ENCODE measurements around the gene SH3GL3. TPM values are rescaled to one million over a fixed set of nuclear protein-coding genes. Genes with fewer than 3 reads are reported as not detected.

SH3GL3 gene
- total and polyA plus RNA-seq, 2 of the 8 experiments (the other 6 are each of a cell fraction or from before 2014, with no cell fraction given): 14.1 to 19.1 TPM

DNA sequence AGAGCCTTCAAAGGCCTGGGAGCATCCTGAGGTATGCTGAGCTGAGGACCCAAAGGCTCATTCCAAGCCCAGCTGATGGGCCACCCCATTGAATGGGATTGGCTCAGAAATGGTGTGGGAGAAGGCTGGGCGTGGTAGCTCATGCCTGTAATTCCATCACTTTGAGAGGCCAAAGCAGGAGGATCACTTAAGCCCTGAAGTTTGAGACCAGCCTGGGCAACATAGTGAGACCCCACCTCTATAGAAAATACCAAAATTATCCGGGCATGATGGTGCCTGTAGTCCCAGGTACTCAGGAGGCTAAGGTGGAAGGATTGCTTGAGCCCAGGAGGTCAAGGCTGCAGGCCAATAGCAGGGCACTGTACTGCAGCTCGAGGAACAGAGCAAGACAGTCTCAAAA is 163.0 kb downstream of the SH3GL3 start:
- no peaks in the 10 kb centered on the region for H3K23me2 ChIP-seq (ENCODE audit: low read depth, low read length)
- DNase-seq (ENCODE audit: low read depth in 1 of 2, low spot score in 2 of 2) (no peak), FAIRE-seq (no peak)
- no peak overlapping the region for H3K4ac ChIP-seq (replicated peaks; ENCODE audit: insufficient read length, low read depth, low read length)
- no peak overlapping the region for H3K18ac ChIP-seq (ENCODE audit: extremely low read depth, low read length)
- H2BK12ac ChIP-seq (ENCODE audit: low read depth, low read length): no peak overlapping the region
- no peak overlapping the region for H2BK120ac ChIP-seq (replicated peaks; ENCODE audit: low read depth, low read length)
- no peak overlapping the region for H3K4me3 ChIP-seq (ENCODE audit: extremely low read depth in 1 of 4, insufficient read depth in 2 of 4, low read depth in 3 of 4, low read length in 4 of 4)
- H3K27ac ChIP-seq (ENCODE audit: low read depth, low read length): no peak overlapping the region
- H2AFZ ChIP-seq (ENCODE audit: low read length): no peak overlapping the region
- no peak overlapping the region for H4K91ac ChIP-seq (replicated peaks; ENCODE audit: insufficient read length, low read length)
- no peak overlapping the region for H2BK15ac ChIP-seq (ENCODE audit: low read length)
- H2BK5ac ChIP-seq (ENCODE audit: low read depth, low read length): no peak overlapping the region
- H3K36me3 ChIP-seq (ENCODE audit: control insufficient read depth in 2 of 4, insufficient read depth in 4 of 4, low read length in 3 of 4): no peaks in the 10 kb centered on the region
- H3K9ac ChIP-seq (replicated peaks in 1 of 4; ENCODE audit: extremely low read depth in 1 of 4, low read depth in 3 of 4, low read length in 3 of 4): no peak overlapping the region
- H2AK5ac ChIP-seq (ENCODE audit: low read depth, low read length): no peak overlapping the region
- H4K8ac ChIP-seq (ENCODE audit: extremely low read depth, insufficient read depth, low read length): no peak overlapping the region
- H3K4me1 ChIP-seq (replicated peaks in 1 of 4; ENCODE audit: control insufficient read depth in 3 of 4, insufficient read depth in 4 of 4, low read length in 3 of 4): no peaks in the 10 kb centered on the region
- H3K14ac ChIP-seq (ENCODE audit: insufficient read length): no peak overlapping the region
- no peak overlapping the region for H3K4me2 ChIP-seq (ENCODE audit: insufficient read depth in 1 of 2, low read depth in 2 of 2, low read length in 2 of 2)
- H3K23ac ChIP-seq (ENCODE audit: insufficient read length): no peak overlapping the region
- no peaks in the 10 kb centered on the region for H3K79me1 ChIP-seq (ENCODE audit: low read depth, low read length)
- 92% methylated on average over 3 of the region's 3 CpGs; no CpG with 5 or more reads in 1 of the 2 experiments for WGBS, 2 experiments (ENCODE audit: extremely low coverage in 1 of 2, insufficient coverage in 1 of 2, insufficient read length in 1 of 2, insufficient replicate concordance in 2 of 2, low coverage in 1 of 2, low lambda C conversion rate in 2 of 2, missing lambda C conversion rate in 1 of 2)
- H2BK20ac ChIP-seq (ENCODE audit: low read length): no peak overlapping the region
- no peak overlapping the region for H3K56ac ChIP-seq (replicated peaks; ENCODE audit: insufficient read length, low read depth, low read length)
- no peaks in the 10 kb centered on the region for H4K20me1 ChIP-seq (replicated peaks in 1 of 2; ENCODE audit: control insufficient read depth in 1 of 2, insufficient read depth in 2 of 2, low read length in 2 of 2)
- ChIA-PET POLR2A (ENCODE audit: partially characterized antibody) (no interaction called here), CTCF (ENCODE audit: partially characterized antibody) (interaction anchor here (0.9 kb wide), 1 partner anchor 8 kb away, joined by 3 read pairs; no protein-coding TSS in a partner anchor)
- H4K5ac ChIP-seq (ENCODE audit: insufficient read length, low read depth, low read length): no peak overlapping the region
- no peaks in the 10 kb centered on the region for H3K27me3 ChIP-seq (replicated peaks in 1 of 4; ENCODE audit: control insufficient read depth in 3 of 4, extremely low read depth in 1 of 4, insufficient read depth in 3 of 4, low read length in 3 of 4)
- H3K79me2 ChIP-seq (ENCODE audit: control insufficient read depth in 1 of 2, insufficient read depth in 2 of 2, low read length in 2 of 2): no peaks in the 10 kb centered on the region
- no peaks in the 10 kb centered on the region for H3K9me3 ChIP-seq (ENCODE audit: insufficient read depth in 2 of 2, low read depth in 1 of 2, low read length in 1 of 2)
- TF ChIP-seq BRCA1 (IDR thresholded peaks at IDR 0.05; ENCODE audit: low read depth, low read length) (no peak), FOSL1 (IDR thresholded peaks at IDR 0.05; ENCODE audit: insufficient read depth, low read depth, low read length) (no peak), CBX8 (IDR thresholded peaks at IDR 0.05; ENCODE audit: borderline replicate concordance, low read depth, low read length) (no peak), BCL11A (IDR thresholded peaks at IDR 0.05; ENCODE audit: low read depth in 2 of 2, low read length in 2 of 2) (no peak), EZH2 (IDR thresholded peaks at IDR 0.05; ENCODE audit: low read depth, low read length, severe bottlenecking) (no peak), E2F6 (IDR thresholded peaks at IDR 0.05) (no peak), KDM1A (IDR thresholded peaks at IDR 0.05; ENCODE audit: borderline replicate concordance, low read length) (no peak)

Measured in H1 (cell line).